Effector memory CD4-positive, alpha-beta T cell (primary cell): Measurements from ENCODE around the gene NRK.
"Not testable (repeated sequence)": the region's sequence is repeated elsewhere in the genome, so short reads cannot be mapped to it uniquely, and the experiment has no call there.

ENCODE experiments used
- DNase-seq, 3 donors: peaks; one replicate each; pipeline ENCODE4 v3.0.0-alpha.2; 2020
- H3K27ac ChIP-seq: 2 replicates; pipeline ENCODE4 v1.7.0; 2013; ENCODE audit warnings: mild to moderate bottlenecking, low read length, moderate library complexity; ENCODE audit not compliant: insufficient read depth, poor library complexity, severe bottlenecking
- H3K27me3 ChIP-seq: replicated peaks from 2 replicates; pipeline ENCODE4 v1.7.0; 2013; ENCODE audit warnings: mild to moderate bottlenecking, low read length; ENCODE audit not compliant: insufficient read depth, control insufficient read depth, poor library complexity, severe bottlenecking
- H3K36me3 ChIP-seq: 2 replicates; pipeline ENCODE4 v1.7.0; 2013; ENCODE audit warnings: mild to moderate bottlenecking, low read length, moderate library complexity; ENCODE audit not compliant: control insufficient read depth, insufficient read depth
- H3K4me1 ChIP-seq: 2 replicates; pipeline ENCODE4 v1.7.0; 2013; ENCODE audit warnings: low read length, mild to moderate bottlenecking; ENCODE audit not compliant: control insufficient read depth, insufficient read depth, poor library complexity, severe bottlenecking
- H3K4me3 ChIP-seq: 2 replicates; pipeline ENCODE4 v1.7.0; 2013; ENCODE audit warnings: low read length, low read depth, mild to moderate bottlenecking; ENCODE audit not compliant: insufficient read depth, poor library complexity, severe bottlenecking
- H3K9me3 ChIP-seq: 2 replicates; pipeline ENCODE4 v1.7.0; 2013; ENCODE audit warnings: mild to moderate bottlenecking, low read length, moderate library complexity; ENCODE audit not compliant: control insufficient read depth
- total RNA-seq, 3 donors: gene quantifications; one replicate each; lab custom pipeline; 2026; lab: John Stamatoyannopoulos, UW

The NRK gene
- 0 reads per million in 3 donors for total RNA-seq

GRCh38 chrX:105822138-105823091 lies at the start of gene NRK:
TSS of gene NRK (plus strand) at chrX:105822539. CDS start at chrX:105822846, 307 bp downstream.
- Histone ChIP-seq H3K9me3 (no peaks in the 10 kb centered on the region), H3K36me3 (no peaks in the 10 kb centered on the region), H3K27me3 (no peaks in the 10 kb centered on the region), H3K4me1 (no peaks in the 10 kb centered on the region), H3K27ac (no peak within 1 kb of the TSS), H3K4me3 (no peak within 1 kb of the TSS)
- DNase-seq = no peak

- no peaks in the 10 kb centered on the region for H3K4me1 ChIP-seq
- H3K4me3 ChIP-seq = no peak overlapping the region
- H3K9me3 ChIP-seq = no peaks in the 10 kb centered on the region
- H3K27me3 ChIP-seq = no peaks in the 10 kb centered on the region
- H3K27ac ChIP-seq = no peak overlapping the region
- no peak for DNase-seq
- H3K36me3 ChIP-seq = no peaks in the 10 kb centered on the region
These were observed 48.5 kb upstream of the NRK start for GRCh38 chrX:105773801-105774200.

- Histone ChIP-seq H3K27ac (no peak overlapping the region), H3K27me3 (no peaks in the 10 kb centered on the region), H3K4me1 (no peaks in the 10 kb centered on the region), H3K4me3 (no peak overlapping the region), H3K9me3 (no peaks in the 10 kb centered on the region), H3K36me3 (no peaks in the 10 kb centered on the region)
- DNase-seq = no peak
These were observed 46.7 kb upstream of the NRK start for GRCh38 chrX:105775679-105776078.

- no peaks in the 10 kb centered on the region for H3K9me3 ChIP-seq
- no peaks in the 10 kb centered on the region for H3K4me1 ChIP-seq
- no peak overlapping the region for H3K4me3 ChIP-seq
- H3K36me3 ChIP-seq = no peaks in the 10 kb centered on the region
- no peaks in the 10 kb centered on the region for H3K27me3 ChIP-seq
- H3K27ac ChIP-seq = no peak overlapping the region
- DNase-seq = no peak
These were observed 40.5 kb upstream of the NRK start for GRCh38 chrX:105781804-105782203.

- not testable (repeated sequence) for H3K27me3 ChIP-seq, H3K4me1 ChIP-seq, H3K36me3 ChIP-seq, H3K27ac ChIP-seq, H3K4me3 ChIP-seq, DNase-seq, H3K9me3 ChIP-seq
These were observed 25.5 kb upstream of the NRK start for GRCh38 chrX:105796877-105797276.

- H3K4me3 ChIP-seq = no peak overlapping the region
- H3K27me3 ChIP-seq = no peaks in the 10 kb centered on the region
- H3K36me3 ChIP-seq = no peaks in the 10 kb centered on the region
- no peaks in the 10 kb centered on the region for H3K9me3 ChIP-seq
- H3K4me1 ChIP-seq = no peaks in the 10 kb centered on the region
- no peak overlapping the region for H3K27ac ChIP-seq
- no peak for DNase-seq
These were observed 18.4 kb upstream of the NRK start for GRCh38 chrX:105803891-105804290.

GRCh38 chrX:105805655-105806054 lies 16.7 kb upstream of the NRK start:
- H3K27ac ChIP-seq, DNase-seq: not testable (repeated sequence)

GRCh38 chrX:105816517-105816916 lies 5.8 kb upstream of the NRK start:
- Histone ChIP-seq H3K4me1 (no peaks in the 10 kb centered on the region), H3K27me3 (no peaks in the 10 kb centered on the region), H3K9me3 (no peaks in the 10 kb centered on the region), H3K27ac (no peak overlapping the region), H3K4me3 (no peak overlapping the region), H3K36me3 (no peaks in the 10 kb centered on the region)
- DNase-seq = no peak

More at GRCh38 chrX:105805655-105806054, 16.7 kb upstream of the NRK start:
- not testable (repeated sequence) for H3K27me3 ChIP-seq, H3K4me3 ChIP-seq, H3K36me3 ChIP-seq, H3K4me1 ChIP-seq, H3K9me3 ChIP-seq

- Histone ChIP-seq H3K36me3 (no peaks in the 10 kb centered on the region), H3K27ac (no peak overlapping the region), H3K27me3 (no peaks in the 10 kb centered on the region)
These were observed 2.1 kb upstream of the NRK start for GRCh38 chrX:105820247-105820646.

GRCh38 chrX:105821471-105822121 lies 743 bp upstream of the NRK start:
- no peak for DNase-seq
- Histone ChIP-seq H3K27me3 (no peaks in the 10 kb centered on the region), H3K4me3 (no peak overlapping the region), H3K36me3 (no peaks in the 10 kb centered on the region), H3K4me1 (no peaks in the 10 kb centered on the region), H3K9me3 (no peaks in the 10 kb centered on the region), H3K27ac (no peak overlapping the region)

More at GRCh38 chrX:105820247-105820646, 2.1 kb upstream of the NRK start:
- Histone ChIP-seq H3K9me3 (no peaks in the 10 kb centered on the region), H3K4me3 (no peak overlapping the region), H3K4me1 (no peaks in the 10 kb centered on the region)
- DNase-seq = no peak
